ENCODE results near the gene AGAP1.

Gene AGAP1

GRCh38 chr2:235626658-235627057 is 132.8 kb downstream of the AGAP1 start:
- no peak for DNase-seq (ENCODE audit: low read depth in 1 of 2, low spot score in 1 of 2)

- DNase-seq (ENCODE audit: low read depth in 1 of 2, low spot score in 1 of 2), result no peak
Observed at GRCh38 chr2:235627682-235628081, 133.8 kb downstream of the AGAP1 start.

DNA sequence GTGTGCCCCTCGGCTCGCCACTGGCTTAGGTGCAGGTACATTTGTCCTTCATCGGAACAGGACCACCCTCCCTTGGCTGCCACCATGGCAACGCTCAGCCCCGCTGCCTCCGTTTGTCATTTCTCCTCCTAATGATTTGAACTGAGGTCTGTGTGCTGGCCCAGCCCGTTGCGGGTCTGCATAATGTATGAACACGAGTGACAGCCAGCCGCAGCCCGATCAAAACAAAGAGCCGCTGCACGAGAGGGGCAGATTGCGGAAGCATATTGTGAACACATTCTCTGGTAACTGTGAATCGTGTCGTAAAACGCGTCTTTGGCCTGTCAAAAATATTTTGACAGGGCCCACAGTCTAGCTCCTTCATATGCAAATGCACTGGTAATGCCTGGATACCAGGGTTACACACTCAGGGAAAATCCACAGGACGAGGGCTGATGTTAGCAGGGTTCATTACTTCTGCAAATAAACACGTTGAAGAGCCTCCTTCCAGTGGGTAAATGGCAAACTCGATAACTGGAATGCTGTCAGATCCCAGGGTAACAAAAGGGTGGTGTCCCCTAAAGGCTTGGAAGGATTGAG is 137.0 kb downstream of the AGAP1 start:
- no peak for DNase-seq (ENCODE audit: low read depth in 1 of 2, low spot score in 1 of 2)

GRCh38 chr2:235634435-235635158 is 140.8 kb downstream of the AGAP1 start:
- DNase-seq (ENCODE audit: low read depth in 1 of 2, low spot score in 1 of 2), result no peak

- no peak for DNase-seq (ENCODE audit: low read depth in 1 of 2, low spot score in 1 of 2)
Observed at GRCh38 chr2:235636546-235636945, 142.7 kb downstream of the AGAP1 start.

- no peak for DNase-seq (ENCODE audit: low read depth in 1 of 2, low spot score in 1 of 2)
Observed at GRCh38 chr2:235637896-235638295, 144.1 kb downstream of the AGAP1 start.

DNA sequence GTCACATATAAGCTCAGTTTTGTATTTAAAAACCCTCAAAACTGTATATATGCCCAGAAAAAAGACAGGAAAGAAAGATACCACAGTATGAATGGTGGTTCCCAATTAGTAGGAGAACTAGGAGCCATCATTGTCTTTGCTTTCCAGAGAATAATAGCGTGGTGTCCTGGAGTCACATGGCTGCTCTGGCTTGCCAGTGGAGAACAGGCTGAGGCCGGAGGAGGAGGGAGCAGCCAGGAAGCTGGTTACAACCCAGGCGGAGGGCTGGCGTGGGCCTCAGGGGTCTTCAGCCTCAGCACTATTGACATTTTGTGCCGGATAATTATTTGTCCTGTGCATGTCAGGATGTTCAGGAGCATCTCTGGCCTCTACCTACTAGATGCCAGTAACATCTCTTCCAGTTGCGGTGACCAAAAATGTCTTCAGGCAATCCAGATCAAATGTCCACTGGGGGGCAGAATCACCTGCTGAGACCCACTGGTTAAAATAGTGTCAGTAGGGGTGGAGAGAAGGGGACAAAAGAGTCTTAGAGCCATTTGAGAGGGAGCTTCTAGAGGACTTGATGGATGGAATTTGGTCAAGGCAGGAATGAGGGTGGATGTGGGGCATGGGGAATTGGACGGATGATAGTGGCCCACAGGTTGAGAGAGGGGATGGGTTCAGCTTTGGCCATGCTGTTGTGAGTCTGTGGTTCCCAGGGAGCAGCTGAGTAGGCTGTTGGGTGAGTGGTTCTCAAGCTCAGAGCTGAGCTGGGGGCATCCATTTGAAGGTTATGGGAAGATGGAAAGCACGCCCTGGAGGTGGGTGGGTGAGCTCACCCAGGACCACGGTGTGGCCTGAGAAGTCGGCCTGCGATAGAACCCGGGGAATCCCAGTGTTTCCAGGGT is 144.9 kb downstream of the AGAP1 start:
- no peak for DNase-seq (ENCODE audit: low read depth in 1 of 2, low spot score in 1 of 2)

DNA sequence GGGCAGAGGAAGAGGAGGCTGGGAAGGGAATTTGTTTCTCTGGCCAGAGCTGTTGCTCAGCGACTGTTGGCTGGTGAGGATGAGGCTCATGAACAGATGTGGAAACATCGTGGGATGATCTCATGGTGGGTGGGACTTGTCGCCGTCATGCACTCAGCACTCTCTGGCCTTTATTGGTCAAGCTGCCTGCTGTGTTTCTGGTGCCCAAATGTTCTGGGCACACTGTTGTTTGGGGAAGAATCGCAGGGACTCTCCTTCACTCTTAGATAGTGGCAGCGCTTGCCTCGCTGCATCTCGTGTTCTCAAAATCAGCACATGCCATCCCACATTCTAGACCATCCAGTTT is 145.6 kb downstream of the AGAP1 start:
- DNase-seq (ENCODE audit: low read depth in 1 of 2, low spot score in 1 of 2), result no peak

DNA sequence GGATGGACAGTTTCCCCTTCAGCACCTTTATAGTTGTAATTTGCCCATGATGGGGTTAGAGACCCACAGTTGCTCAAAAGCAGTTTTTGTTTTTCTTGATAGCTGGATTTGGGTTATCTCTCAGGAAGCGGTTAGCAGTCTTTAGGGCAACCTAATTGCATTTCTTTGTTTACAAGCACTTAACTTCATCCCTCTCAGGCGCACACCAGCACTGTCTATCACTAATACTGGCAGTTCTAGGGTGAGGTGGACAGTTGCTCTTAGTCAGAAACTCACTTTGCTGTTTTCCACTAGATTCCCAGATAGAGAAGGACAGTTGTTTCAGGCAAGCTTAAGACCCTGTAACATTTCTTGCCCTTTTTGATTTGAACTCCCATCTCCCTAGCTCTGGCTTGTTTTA is 146.0 kb downstream of the AGAP1 start:
- DNase-seq (ENCODE audit: low read depth in 1 of 2, low spot score in 1 of 2), result no peak

DNA sequence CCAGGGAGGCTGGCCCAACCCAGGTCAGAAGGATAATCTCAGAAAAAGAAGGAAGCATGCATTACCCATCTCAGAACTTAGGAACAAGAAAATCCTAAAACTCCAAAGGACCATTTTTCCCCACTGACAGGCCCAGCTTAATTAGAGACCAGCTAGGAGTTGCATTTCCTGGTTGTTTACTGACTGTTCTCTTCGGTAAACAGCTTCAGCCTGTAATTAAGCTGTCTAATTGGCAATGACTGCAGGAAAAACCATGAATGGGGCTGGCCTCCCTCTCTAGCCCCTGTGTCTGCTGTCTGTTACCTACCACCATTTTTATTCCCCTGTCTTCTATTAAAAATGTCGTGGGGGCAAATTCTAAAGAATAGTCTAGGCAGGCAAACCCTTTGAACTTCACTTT is 146.5 kb downstream of the AGAP1 start:
- no peak for DNase-seq (ENCODE audit: low read depth in 1 of 2, low spot score in 1 of 2)

DNA sequence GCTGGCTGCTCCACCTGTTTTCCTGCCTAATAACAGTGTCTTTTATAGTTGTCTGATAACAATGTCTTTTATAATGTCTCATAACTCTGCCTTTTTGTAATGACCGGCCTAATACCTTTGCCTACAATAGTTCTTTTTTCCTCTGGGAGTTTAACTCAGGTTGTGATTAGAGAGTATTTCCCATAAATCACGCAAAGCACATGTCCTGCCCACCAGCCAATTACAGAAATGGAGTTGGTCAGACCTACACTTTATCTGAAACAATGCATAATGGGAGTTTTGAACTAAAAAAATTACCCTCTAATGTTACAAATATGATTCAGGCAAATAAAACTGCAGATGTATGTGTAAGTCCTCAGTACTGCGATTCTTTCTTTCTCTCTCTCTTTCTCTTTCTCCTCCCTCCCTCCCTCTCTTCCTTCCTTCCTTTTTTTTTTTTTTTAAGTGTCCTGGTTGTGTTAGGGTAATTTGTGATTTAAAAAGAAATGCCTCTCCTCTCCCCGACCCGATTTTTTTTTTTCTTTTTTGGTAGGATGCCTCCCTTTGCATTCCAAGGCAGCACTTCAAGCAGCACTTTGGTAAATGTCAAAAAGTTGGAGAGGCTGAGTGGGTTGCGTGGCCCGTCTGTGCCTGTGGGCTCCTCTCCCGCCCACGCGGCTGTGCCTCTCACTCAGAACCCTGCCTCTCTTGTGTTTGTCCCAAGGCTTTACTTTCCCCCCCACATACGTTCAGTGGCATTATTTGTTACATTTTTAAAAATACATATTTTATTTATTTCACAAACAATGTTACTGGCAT is 147.3 kb downstream of the AGAP1 start:
- DNase-seq (ENCODE audit: low read depth in 1 of 2, low spot score in 1 of 2), result no peak

DNA sequence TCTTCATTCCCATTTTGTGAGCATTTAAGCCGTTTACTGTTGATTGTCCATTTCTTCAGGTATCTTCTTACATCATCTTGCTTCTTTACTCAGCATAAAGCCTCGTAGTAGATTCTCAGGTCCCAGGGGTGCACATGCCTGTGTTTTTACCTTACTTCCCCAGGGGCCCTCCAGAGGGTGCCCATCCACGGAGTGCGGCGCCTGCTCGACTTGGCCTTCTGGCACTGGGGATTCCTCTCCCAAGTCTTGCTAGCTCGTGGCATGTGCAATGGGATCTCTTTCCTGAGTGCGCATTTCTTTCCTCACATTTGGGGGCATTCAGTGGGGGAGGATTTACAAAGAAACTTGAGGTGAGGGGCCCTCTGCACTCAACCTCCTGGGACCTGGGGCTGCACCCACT is 148.1 kb downstream of the AGAP1 start:
- DNase-seq (ENCODE audit: low read depth in 1 of 2, low spot score in 1 of 2), result no peak

DNA sequence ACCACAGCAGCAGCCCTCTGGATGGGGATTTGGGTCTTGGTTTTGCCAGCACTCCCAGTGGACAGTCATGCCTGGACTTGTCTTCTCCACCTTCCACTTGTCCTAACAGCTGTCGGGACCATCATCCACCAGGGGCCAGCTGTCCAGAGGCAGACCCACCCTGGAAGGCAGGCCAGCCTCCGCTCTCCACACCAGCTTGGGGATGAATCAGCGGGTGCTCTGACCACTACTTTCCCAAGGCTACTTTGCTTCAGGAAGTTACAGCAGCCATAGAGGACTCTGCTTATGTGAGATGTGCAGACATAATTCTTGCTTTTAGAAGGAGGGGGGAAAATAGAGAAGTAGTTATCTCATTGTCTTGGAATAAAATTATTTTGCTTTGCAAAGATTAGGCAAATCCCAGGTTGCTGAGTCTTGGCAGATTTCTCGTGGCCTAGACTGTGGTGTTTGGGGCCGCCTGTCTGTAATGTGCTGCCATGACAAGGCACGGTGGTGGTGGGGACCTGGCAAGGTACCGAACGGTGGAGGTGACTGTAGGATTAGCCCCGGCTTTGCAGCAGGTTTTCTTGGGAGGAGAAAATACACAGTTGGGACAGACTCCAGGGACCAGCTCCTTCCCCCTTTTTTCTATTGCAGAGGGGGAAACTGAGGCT is 148.7 kb downstream of the AGAP1 start:
- DNase-seq (ENCODE audit: low read depth in 1 of 2, low spot score in 1 of 2), result no peak

DNA sequence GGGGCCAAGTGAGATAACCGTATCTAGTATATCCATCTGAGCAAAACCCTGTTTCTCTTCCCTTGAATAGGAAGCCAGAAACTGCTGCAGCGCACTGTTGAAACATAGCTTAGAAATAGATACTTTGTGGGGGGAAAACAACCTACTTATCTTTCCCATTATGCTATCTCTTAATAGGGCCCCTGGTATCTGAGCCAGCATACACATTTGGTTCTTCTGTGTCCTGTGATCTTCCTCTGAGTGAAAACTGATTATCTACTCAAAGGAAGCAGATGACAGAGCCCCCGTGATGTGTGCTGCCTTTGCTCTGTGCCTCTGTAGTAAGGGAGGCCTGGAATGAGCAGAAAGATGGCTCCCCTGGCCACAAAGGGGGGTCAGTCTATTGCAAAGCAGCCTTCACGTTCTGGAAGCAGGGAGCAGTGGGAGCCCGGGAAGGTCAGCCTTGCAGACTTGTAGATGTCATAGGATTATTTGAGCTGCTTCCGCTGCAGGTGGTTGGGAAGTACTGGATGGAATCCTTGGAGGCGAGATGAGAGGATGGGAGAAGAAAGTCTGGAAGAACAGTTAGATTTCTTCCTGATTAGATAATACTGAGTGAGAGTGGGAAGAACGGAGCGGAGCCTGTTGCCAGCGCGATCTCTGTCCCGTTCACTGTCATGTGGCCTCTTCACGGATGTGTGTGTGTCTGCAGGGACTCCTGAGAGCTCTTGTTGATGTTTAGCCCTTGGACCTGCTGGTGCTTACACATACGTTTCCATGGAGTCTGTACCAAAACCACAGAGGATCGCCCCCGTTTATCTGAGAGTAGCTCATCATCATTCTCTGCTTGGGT is 150.1 kb downstream of the AGAP1 start:
- no peak for DNase-seq (ENCODE audit: low read depth in 1 of 2, low spot score in 1 of 2)

DNA sequence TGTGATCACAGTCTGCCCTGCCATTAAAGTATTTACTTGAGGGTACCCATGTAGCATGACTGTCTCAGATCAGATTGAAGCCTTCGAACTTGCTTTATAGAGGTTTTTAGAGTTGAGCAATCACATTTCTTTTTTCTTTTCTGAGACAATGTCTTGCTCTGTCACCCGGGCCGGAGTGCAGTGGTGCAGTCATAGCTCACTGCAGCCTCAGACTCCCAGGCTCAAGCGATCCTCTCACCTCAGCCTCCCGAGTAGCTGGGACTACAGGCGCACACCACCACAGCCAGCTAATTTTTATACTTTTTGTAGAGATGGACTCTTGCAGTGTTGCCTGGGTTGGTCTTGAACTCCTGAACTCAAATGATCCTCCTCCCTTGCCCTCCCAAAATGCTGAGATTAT is 153.4 kb downstream of the AGAP1 start:
- DNase-seq (ENCODE audit: low read depth in 1 of 2, low spot score in 1 of 2), result no peak

DNA sequence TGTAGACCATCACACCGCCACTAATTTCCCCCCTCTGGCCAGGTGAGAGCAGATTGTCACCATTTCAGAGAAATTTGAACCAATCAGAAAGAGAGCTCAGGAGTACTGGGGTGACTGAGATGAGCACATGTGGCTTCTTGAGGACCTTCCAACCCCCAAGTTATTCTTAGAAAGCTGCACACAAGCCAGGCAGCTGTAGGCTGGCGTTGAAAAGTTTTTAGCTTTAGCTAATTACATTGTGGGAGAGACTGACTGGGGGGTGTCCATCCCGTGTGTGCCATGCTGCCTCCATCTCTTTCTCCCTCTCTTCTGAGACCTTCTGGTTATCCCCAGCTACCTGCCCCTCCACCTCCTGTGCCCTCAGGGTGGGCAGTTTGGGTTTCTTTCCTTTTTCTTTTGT is 154.0 kb downstream of the AGAP1 start:
- DNase-seq (ENCODE audit: low read depth in 1 of 2, low spot score in 1 of 2), result no peak

GRCh38 chr2:235649418-235649817 is 155.6 kb downstream of the AGAP1 start:
- DNase-seq (ENCODE audit: low read depth in 1 of 2, low spot score in 1 of 2), result no peak

GRCh38 chr2:235651643-235652042 is 157.8 kb downstream of the AGAP1 start:
- DNase-seq (ENCODE audit: low read depth in 1 of 2, low spot score in 1 of 2), result no peak

DNA sequence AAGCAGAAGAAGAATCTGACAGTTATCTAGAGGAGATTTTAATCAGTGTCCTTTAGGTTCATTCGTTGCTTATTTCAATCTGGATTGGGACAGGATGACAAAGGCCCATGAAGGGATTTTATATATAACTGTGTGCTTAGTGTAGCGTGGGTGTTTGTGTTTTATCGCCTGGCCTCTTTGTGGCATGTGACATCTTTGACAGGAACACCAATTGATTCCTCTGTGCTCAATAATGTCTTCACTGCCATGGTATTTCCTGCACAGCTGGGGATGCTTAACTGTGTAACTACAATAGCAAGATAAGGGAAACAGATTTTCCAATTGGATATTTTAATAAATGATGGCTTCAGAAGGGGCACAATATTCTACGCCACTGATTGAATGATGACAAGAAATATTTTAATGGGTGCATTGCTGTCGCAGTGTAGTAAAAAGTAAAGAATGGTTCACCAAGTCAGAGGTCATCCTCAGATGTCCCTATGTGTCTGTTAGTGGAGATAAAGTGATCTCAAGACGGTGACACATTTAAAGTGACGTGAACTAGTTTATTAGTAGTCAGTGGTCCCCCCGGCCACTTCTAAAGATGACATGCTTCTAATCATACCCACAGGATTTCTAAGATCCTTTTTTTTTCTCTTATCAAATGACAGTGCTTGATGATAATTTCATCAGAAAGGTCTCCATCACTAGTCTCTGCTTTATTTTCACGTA is 160.4 kb downstream of the AGAP1 start:
- DNase-seq (ENCODE audit: low read depth in 1 of 2, low spot score in 1 of 2), result no peak
